GM12878 (cell line): ENCODE results near the gene TMEM14A. TPM values are rescaled to one million over a fixed set of nuclear protein-coding genes. Genes with fewer than 3 reads are reported as not detected.

Experiments used
- BCL11A ChIP-seq: IDR thresholded peaks from 2 replicates; pipeline ENCODE4 v1.6.1; 2011; ENCODE audit warnings: low read depth, low read length
- GABPA ChIP-seq: IDR thresholded peaks from 2 replicates; pipeline ENCODE4 v1.6.1; 2014; ENCODE audit warnings: antibody characterized with exemption, low read depth, mild to moderate bottlenecking, inconsistent platforms
- HDGF ChIP-seq: fragments of 450-650 bp; IDR thresholded peaks from 2 replicates; pipeline ENCODE4 v1.6.1; 2016; ENCODE audit warnings: antibody characterized with exemption
- KAT2A ChIP-seq: conservative IDR thresholded peaks from 2 replicates; pipeline ENCODE4 v1.6.1; 2011; ENCODE audit warnings: low read depth, low read length; ENCODE audit not compliant: control insufficient read depth
- MEF2A ChIP-seq: IDR thresholded peaks from 2 replicates; pipeline ENCODE4 v1.6.1; 2011; ENCODE audit warnings: low read depth, mild to moderate bottlenecking, low read length, moderate library complexity; ENCODE audit not compliant: insufficient read depth
- MTA3 ChIP-seq: IDR thresholded peaks from 2 replicates; pipeline ENCODE4 v1.6.1; 2012; ENCODE audit warnings: low read length, inconsistent platforms, borderline replicate concordance
- NBN ChIP-seq: fragments of 450-650 bp; IDR thresholded peaks from 2 replicates; pipeline ENCODE4 v1.6.1; 2016
- NFYA ChIP-seq: IDR thresholded peaks from 2 replicates; pipeline ENCODE4 v1.6.1; 2011; ENCODE audit warnings: low read depth, mild to moderate bottlenecking, low read length, improper control_type of control experiment, borderline replicate concordance
- PAX8 ChIP-seq: fragments of 450-650 bp; IDR thresholded peaks from 2 replicates; pipeline ENCODE4 v1.6.1; 2017; ENCODE audit warnings: mild to moderate bottlenecking, moderate library complexity
- SMARCA5 ChIP-seq: fragments of 450-650 bp; IDR thresholded peaks from 2 replicates; pipeline ENCODE4 v1.6.1; 2017; ENCODE audit warnings: mild to moderate bottlenecking
- SPI1 ChIP-seq: IDR thresholded peaks from 2 replicates; pipeline ENCODE4 v1.6.1; 2011; ENCODE audit warnings: low read depth, mild to moderate bottlenecking, low read length, moderate library complexity, borderline replicate concordance; ENCODE audit not compliant: insufficient read depth
- SRF ChIP-seq, 2 experiments: IDR thresholded peaks; 2 replicates each; pipeline ENCODE4 v1.6.1; 2011; ENCODE audit warnings: low read depth in 2 of 2, low read length in 2 of 2, mild to moderate bottlenecking in 1 of 2, moderate library complexity in 1 of 2
- ZNF217 ChIP-seq: fragments of 450-650 bp; IDR thresholded peaks from 2 replicates; pipeline ENCODE4 v1.6.1; 2017; ENCODE audit warnings: antibody characterized with exemption, mild to moderate bottlenecking
- ZNF622 ChIP-seq: fragments of 450-650 bp; IDR thresholded peaks from 2 replicates; pipeline ENCODE4 v1.6.1; 2017; ENCODE audit warnings: mild to moderate bottlenecking, inconsistent platforms
- polyA plus RNA-seq, 11 experiments: library from polyadenylated mRNA; depleted of rRNA in 4 of 11; unstranded in 6 of 11; stranded (reverse) in 5 of 11; fragments of >200 nt; fragmentation: Nextera tagmentation in 4 of 11; fragmentation: Illumina TruSeq in 1 of 11; extraction: Ambion mirVana in 4 of 11; extraction: Trizol in 1 of 11; gene quantifications; 1 replicate in 1 of 11; 2 replicates in 10 of 11; pipeline versions ENCODE4 v1.2.1 to v1.2.3, GENCODE V29; 2011 to 2016; ENCODE audit warnings: inconsistent platforms in 2 of 11, missing spikeins in 2 of 11, low read depth in 1 of 11
- total RNA-seq, 4 experiments: library from RNA; depleted of rRNA in 3 of 4; stranded (reverse); fragments of >200 nt in 3 of 4; fragmentation: Illumina TruSeq in 1 of 4; extraction: Trizol in 1 of 4; gene quantifications; 2 replicates each; pipeline versions ENCODE4 v1.2.1 to v1.2.3, GENCODE V29; 2013 to 2021
- TF ChIP-seq, protein P1 (sequence below): fragments of 450-650 bp; IDR thresholded peaks from 2 replicates; pipeline ENCODE4 v1.6.1; 2018; ENCODE audit warnings: mild to moderate bottlenecking, low read depth, moderate library complexity; ENCODE audit not compliant: partially characterized antibody
- TF ChIP-seq, protein P2 (sequence below): fragments of 450-650 bp; IDR thresholded peaks from 2 replicates; pipeline ENCODE4 v1.6.1; 2017; ENCODE audit warnings: mild to moderate bottlenecking, moderate library complexity
- TF ChIP-seq, protein P3 (sequence below): IDR thresholded peaks from 2 replicates; pipeline ENCODE4 v1.6.1; 2012; ENCODE audit warnings: low read depth, low read length, improper control_type of control experiment
- TF ChIP-seq, protein P4 (sequence below): IDR thresholded peaks from 2 replicates; pipeline ENCODE4 v1.6.1; 2012; ENCODE audit warnings: low read depth, low read length, improper control_type of control experiment
- TF ChIP-seq, protein P5 (sequence below): fragments of 450-650 bp; IDR thresholded peaks from 2 replicates; pipeline ENCODE4 v1.6.1; 2018; ENCODE audit warnings: borderline replicate concordance, mild to moderate bottlenecking; ENCODE audit not compliant: partially characterized antibody

Gene TMEM14A
- total and polyA plus RNA-seq, 10 of the 15 experiments (the other 5 are each of a cell fraction or from before 2014, with no cell fraction given): 15.6 to 143 (median 33.1) TPM

DNA sequence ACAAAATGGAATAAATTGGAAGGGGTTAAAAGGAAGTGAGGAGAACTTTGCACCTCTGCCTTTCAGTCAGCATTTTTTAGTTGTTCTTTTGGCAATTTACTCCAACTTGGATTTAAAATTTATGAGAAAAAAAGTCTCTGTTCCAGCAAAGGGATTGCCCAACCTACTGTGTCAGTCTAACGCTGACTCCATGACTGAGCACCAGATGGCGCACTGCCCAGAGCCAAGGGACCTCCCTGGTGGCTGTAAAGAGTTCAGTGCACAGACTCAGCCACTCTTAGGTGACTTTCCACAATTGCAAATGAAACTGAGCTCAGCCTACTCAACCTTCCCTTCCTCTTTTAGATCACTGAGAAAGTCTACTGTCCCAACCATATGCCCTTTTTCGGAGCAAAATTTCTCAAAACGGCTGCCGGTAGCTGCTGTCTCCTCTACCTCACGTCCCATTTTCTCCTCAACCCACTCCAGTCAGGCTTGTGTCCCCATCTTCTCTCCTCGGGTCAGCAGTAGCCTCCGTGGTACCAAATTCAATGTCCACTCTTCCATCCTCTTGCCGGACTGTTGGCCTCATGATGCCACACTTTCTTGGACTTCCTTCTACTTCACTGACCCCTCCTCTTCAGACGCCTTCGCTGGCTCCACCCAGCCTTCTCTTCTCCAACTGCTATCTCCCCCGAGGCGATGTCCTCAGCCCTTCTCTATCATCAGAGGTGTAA lies 53.7 kb downstream of the TMEM14A start (continued):
- TF ChIP-seq, protein P1, sequence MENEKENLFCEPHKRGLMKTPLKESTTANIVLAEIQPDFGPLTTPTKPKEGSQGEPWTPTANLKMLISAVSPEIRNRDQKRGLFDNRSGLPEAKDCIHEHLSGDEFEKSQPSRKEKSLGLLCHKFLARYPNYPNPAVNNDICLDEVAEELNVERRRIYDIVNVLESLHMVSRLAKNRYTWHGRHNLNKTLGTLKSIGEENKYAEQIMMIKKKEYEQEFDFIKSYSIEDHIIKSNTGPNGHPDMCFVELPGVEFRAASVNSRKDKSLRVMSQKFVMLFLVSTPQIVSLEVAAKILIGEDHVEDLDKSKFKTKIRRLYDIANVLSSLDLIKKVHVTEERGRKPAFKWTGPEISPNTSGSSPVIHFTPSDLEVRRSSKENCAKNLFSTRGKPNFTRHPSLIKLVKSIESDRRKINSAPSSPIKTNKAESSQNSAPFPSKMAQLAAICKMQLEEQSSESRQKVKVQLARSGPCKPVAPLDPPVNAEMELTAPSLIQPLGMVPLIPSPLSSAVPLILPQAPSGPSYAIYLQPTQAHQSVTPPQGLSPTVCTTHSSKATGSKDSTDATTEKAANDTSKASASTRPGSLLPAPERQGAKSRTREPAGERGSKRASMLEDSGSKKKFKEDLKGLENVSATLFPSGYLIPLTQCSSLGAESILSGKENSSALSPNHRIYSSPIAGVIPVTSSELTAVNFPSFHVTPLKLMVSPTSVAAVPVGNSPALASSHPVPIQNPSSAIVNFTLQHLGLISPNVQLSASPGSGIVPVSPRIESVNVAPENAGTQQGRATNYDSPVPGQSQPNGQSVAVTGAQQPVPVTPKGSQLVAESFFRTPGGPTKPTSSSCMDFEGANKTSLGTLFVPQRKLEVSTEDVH: no peak
- no peak for TF ChIP-seq ZNF622
- no peak for TF ChIP-seq NFYA
- TF ChIP-seq HDGF: no peak
- TF ChIP-seq, protein P2, sequence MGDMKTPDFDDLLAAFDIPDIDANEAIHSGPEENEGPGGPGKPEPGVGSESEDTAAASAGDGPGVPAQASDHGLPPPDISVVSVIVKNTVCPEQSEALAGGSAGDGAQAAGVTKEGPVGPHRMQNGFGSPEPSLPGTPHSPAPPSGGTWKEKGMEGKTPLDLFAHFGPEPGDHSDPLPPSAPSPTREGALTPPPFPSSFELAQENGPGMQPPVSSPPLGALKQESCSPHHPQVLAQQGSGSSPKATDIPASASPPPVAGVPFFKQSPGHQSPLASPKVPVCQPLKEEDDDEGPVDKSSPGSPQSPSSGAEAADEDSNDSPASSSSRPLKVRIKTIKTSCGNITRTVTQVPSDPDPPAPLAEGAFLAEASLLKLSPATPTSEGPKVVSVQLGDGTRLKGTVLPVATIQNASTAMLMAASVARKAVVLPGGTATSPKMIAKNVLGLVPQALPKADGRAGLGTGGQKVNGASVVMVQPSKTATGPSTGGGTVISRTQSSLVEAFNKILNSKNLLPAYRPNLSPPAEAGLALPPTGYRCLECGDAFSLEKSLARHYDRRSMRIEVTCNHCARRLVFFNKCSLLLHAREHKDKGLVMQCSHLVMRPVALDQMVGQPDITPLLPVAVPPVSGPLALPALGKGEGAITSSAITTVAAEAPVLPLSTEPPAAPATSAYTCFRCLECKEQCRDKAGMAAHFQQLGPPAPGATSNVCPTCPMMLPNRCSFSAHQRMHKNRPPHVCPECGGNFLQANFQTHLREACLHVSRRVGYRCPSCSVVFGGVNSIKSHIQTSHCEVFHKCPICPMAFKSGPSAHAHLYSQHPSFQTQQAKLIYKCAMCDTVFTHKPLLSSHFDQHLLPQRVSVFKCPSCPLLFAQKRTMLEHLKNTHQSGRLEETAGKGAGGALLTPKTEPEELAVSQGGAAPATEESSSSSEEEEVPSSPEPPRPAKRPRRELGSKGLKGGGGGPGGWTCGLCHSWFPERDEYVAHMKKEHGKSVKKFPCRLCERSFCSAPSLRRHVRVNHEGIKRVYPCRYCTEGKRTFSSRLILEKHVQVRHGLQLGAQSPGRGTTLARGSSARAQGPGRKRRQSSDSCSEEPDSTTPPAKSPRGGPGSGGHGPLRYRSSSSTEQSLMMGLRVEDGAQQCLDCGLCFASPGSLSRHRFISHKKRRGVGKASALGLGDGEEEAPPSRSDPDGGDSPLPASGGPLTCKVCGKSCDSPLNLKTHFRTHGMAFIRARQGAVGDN: no peak
- no peak for TF ChIP-seq ZNF217
- TF ChIP-seq MEF2A: no peak
- TF ChIP-seq SMARCA5: no peak
- peak; percentile 77; the same call in 1 of the 2 replicates for TF ChIP-seq SPI1
- no peak for TF ChIP-seq KAT2A
- 0 out of 2 replicates have a peak, but pooled peaks have one; percentile 21 for TF ChIP-seq NBN
- TF ChIP-seq, protein P3, sequence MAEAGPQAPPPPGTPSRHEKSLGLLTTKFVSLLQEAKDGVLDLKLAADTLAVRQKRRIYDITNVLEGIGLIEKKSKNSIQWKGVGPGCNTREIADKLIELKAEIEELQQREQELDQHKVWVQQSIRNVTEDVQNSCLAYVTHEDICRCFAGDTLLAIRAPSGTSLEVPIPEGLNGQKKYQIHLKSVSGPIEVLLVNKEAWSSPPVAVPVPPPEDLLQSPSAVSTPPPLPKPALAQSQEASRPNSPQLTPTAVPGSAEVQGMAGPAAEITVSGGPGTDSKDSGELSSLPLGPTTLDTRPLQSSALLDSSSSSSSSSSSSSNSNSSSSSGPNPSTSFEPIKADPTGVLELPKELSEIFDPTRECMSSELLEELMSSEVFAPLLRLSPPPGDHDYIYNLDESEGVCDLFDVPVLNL: no peak
- no peak for TF ChIP-seq MTA3
- no peak for TF ChIP-seq GABPA
- no peak for TF ChIP-seq PAX8
- TF ChIP-seq, protein P4, sequence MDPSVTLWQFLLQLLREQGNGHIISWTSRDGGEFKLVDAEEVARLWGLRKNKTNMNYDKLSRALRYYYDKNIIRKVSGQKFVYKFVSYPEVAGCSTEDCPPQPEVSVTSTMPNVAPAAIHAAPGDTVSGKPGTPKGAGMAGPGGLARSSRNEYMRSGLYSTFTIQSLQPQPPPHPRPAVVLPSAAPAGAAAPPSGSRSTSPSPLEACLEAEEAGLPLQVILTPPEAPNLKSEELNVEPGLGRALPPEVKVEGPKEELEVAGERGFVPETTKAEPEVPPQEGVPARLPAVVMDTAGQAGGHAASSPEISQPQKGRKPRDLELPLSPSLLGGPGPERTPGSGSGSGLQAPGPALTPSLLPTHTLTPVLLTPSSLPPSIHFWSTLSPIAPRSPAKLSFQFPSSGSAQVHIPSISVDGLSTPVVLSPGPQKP: no peak
- no peak for TF ChIP-seq BCL11A
- TF ChIP-seq, protein P5, sequence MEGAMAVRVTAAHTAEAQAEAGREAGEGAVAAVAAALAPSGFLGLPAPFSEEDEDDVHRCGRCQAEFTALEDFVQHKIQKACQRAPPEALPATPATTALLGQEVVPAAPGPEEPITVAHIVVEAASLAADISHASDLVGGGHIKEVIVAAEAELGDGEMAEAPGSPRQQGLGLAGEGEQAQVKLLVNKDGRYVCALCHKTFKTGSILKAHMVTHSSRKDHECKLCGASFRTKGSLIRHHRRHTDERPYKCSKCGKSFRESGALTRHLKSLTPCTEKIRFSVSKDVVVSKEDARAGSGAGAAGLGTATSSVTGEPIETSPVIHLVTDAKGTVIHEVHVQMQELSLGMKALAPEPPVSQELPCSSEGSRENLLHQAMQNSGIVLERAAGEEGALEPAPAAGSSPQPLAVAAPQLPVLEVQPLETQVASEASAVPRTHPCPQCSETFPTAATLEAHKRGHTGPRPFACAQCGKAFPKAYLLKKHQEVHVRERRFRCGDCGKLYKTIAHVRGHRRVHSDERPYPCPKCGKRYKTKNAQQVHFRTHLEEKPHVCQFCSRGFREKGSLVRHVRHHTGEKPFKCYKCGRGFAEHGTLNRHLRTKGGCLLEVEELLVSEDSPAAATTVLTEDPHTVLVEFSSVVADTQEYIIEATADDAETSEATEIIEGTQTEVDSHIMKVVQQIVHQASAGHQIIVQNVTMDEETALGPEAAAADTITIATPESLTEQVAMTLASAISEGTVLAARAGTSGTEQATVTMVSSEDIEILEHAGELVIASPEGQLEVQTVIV: no peak
- no peak for TF ChIP-seq SRF (IDR thresholded peaks at IDR 0.05; ENCODE audit: low read depth in 2 of 2, low read length in 2 of 2)
